ENCODE results near the gene TTC23L.

DNA sequence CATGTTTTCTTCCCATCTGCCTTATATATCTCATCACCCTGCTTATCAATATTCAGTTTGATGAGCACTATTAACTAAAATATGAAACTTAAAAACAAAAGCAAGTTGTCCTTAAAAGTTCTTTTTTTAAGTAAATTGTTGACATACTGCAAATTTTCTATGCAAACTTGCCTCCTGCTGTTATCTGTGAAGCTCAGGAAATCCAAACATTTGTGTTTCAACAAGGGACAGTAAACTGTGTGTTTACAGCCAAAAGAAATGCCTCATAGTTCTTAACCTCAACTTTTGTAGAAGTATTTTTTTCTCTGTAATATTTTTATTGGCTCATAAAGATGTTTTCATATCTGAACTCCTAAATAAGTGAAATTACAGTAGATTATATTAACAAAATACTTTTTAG, 7.7 kb upstream of the TTC23L start:
- TF ChIP-seq CTCF (IDR thresholded peaks at IDR 0.05) (no peak), POLR2A (IDR thresholded peaks at IDR 0.05; ENCODE audit: low read length) (no peak), CEBPB (IDR thresholded peaks at IDR 0.05) (no peak), EP300 (IDR thresholded peaks at IDR 0.05) (no peak), PHF8 (IDR thresholded peaks at IDR 0.05; ENCODE audit: borderline replicate concordance, low read depth) (no peak)
